Neuronal stem cell (in vitro differentiated cells): ENCODE results near the gene GOT1.

ENCODE experiments used
- DNase-seq: peaks from one replicate; pipeline ENCODE4 v3.0.0-alpha.2; 2013; ENCODE audit warnings: low spot score
- H2AFZ ChIP-seq: one replicate; pipeline ENCODE4 v1.6.1; 2013; ENCODE audit warnings: mild to moderate bottlenecking, low read length, inconsistent platforms
- H2AK5ac ChIP-seq: 2 replicates; pipeline ENCODE4 v1.6.1; 2013; ENCODE audit warnings: low read depth, mild to moderate bottlenecking, inconsistent platforms, low read length, moderate library complexity, mixed read lengths
- H2BK120ac ChIP-seq: 2 replicates; pipeline ENCODE4 v1.6.1; 2013; ENCODE audit warnings: low read depth, mild to moderate bottlenecking, inconsistent platforms, low read length, moderate library complexity, mixed read lengths
- H2BK12ac ChIP-seq: one replicate; pipeline ENCODE4 v1.6.1; 2013; ENCODE audit warnings: low read length, inconsistent platforms
- H2BK15ac ChIP-seq: 2 replicates; pipeline ENCODE4 v1.6.1; 2013; ENCODE audit warnings: mild to moderate bottlenecking, low read length, inconsistent platforms, mixed read lengths
- H2BK5ac ChIP-seq: one replicate; pipeline ENCODE4 v1.6.1; 2013; ENCODE audit warnings: inconsistent platforms, mild to moderate bottlenecking, low read length, moderate library complexity
- H3K14ac ChIP-seq: one replicate; pipeline ENCODE4 v1.6.1; 2013; ENCODE audit warnings: low read length, inconsistent platforms
- H3K18ac ChIP-seq: 2 replicates; pipeline ENCODE4 v1.6.1; 2013; ENCODE audit warnings: low read length, inconsistent platforms
- H3K23ac ChIP-seq: 2 replicates; pipeline ENCODE4 v1.6.1; 2013; ENCODE audit warnings: low read depth, mild to moderate bottlenecking, mixed read lengths, low read length, inconsistent platforms; ENCODE audit not compliant: poor library complexity
- H3K27ac ChIP-seq: replicated peaks from 3 replicates; pipeline ENCODE4 v1.5.1; 2013; ENCODE audit warnings: low read length, inconsistent platforms
- H3K27me3 ChIP-seq, 3 experiments: 2 replicates each; pipeline ENCODE4 v1.6.1; 2013; ENCODE audit warnings: low read length in 3 of 3, mild to moderate bottlenecking in 2 of 3, inconsistent platforms in 1 of 3, low read depth in 1 of 3, mixed read lengths in 1 of 3, moderate library complexity in 1 of 3; ENCODE audit not compliant: control insufficient read depth in 3 of 3, insufficient read depth in 3 of 3
- H3K36me3 ChIP-seq, 2 donors: replicated peaks in 1 of 2; 2 replicates each; pipeline ENCODE4 v1.6.1; 2013; ENCODE audit warnings: low read length in 2 of 2; ENCODE audit not compliant: control insufficient read depth in 2 of 2, insufficient read depth in 2 of 2
- H3K4ac ChIP-seq: 2 replicates; pipeline ENCODE4 v1.6.1; 2013; ENCODE audit warnings: inconsistent platforms, mild to moderate bottlenecking, low read length, moderate library complexity
- H3K4me1 ChIP-seq, 2 donors: 1 replicate in 1 of 2; 2 replicates in 1 of 2; pipeline ENCODE4 v1.6.1; 2013; ENCODE audit warnings: low read length in 2 of 2, low read depth in 1 of 2; ENCODE audit not compliant: control insufficient read depth in 2 of 2, insufficient read depth in 1 of 2
- H3K4me2 ChIP-seq: one replicate; pipeline ENCODE4 v1.6.1; 2013; ENCODE audit warnings: mild to moderate bottlenecking, low read length, inconsistent platforms; ENCODE audit not compliant: insufficient read depth, poor library complexity, severe bottlenecking
- H3K4me3 ChIP-seq, 2 donors: 2 replicates each; pipeline ENCODE4 v1.5.1; 2013; ENCODE audit warnings: low read length in 2 of 2, mild to moderate bottlenecking in 2 of 2, inconsistent platforms in 1 of 2, moderate library complexity in 1 of 2
- H3K79me1 ChIP-seq: one replicate; pipeline ENCODE4 v1.6.1; 2013; ENCODE audit warnings: low read depth, mild to moderate bottlenecking, inconsistent platforms, low read length, moderate library complexity
- H3K9ac ChIP-seq: one replicate; pipeline ENCODE4 v1.6.1; 2013; ENCODE audit warnings: mild to moderate bottlenecking, low read depth, low read length, inconsistent platforms; ENCODE audit not compliant: poor library complexity
- H3K9me3 ChIP-seq, 2 donors: replicated peaks in 1 of 2; 2 replicates each; pipeline versions ENCODE3 to v1.6.1; 2013; ENCODE audit warnings: low read length in 2 of 2, mild to moderate bottlenecking in 2 of 2, inconsistent platforms in 1 of 2, low read depth in 1 of 2, mixed read lengths in 1 of 2, moderate library complexity in 1 of 2; ENCODE audit not compliant: control insufficient read depth in 2 of 2, insufficient read depth in 1 of 2
- H4K8ac ChIP-seq: one replicate; pipeline ENCODE4 v1.6.1; 2013; ENCODE audit warnings: low read depth, mild to moderate bottlenecking, inconsistent platforms, low read length, moderate library complexity
- H4K91ac ChIP-seq: one replicate; pipeline ENCODE4 v1.6.1; 2013; ENCODE audit warnings: low read length, low read depth, mild to moderate bottlenecking, inconsistent platforms; ENCODE audit not compliant: poor library complexity
- WGBS, 2 donors: extraction: QIAGEN DNeasy Blood & Tissue Kit; methylation state at CpG; one replicate each; pipeline ENCODE4 v1.1.7; 2013; ENCODE audit warnings: missing lambda C conversion rate in 2 of 2, mixed read lengths in 1 of 2; ENCODE audit not compliant: insufficient read length in 2 of 2, insufficient replicate concordance in 1 of 2; ENCODE audit errors: extremely low coverage in 2 of 2; 5-methylcytosine and 5-hydroxymethylcytosine counted together

GOT1 gene

DNA sequence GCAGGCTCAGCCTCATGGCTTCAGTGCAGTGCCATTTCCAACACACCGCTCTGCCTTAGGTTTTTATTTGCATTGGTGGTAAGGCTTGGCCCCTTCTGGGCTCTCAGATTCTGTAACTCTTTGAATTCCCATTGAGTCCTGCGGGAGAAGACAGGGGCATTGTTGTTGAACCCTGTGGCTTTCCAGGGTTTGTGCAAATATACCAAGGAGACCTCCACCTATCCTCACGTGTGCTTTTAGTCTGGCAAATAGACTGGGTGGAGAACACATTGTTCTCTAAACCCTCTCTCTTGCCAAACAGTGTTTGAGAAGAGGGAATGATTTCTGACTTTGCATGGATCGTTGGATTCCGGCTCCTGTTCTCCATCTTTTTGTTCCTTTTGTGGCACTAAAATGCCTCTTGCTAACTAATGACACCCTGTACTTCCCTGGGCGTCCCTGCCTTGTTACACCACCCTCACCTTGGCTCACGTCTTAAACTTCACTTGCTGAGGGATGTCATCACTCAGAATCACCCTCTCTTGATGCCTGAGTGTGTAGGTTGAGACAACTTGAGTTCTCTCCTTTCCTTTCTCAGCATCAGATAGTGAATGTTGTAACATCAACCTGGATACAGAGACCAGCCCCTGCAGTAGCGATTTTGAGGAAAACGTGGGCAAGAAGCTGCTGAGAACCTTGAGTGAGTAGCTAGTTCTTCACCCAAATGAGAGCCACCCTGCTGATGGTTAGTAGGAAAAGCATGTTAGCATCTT is 40.5 kb downstream of the GOT1 start:
- Histone ChIP-seq H4K8ac (no peak overlapping the region), H3K23ac (no peak overlapping the region), H3K14ac (no peak overlapping the region), H2AK5ac (no peak overlapping the region), H3K4me2 (no peak overlapping the region), H3K36me3 (no peaks in the 10 kb centered on the region), H3K4ac (no peak overlapping the region), H3K18ac (no peak overlapping the region), H3K9ac (no peak overlapping the region), H2BK120ac (no peak overlapping the region), H3K9me3 (no peaks in the 10 kb centered on the region), H3K4me1 (no peaks in the 10 kb centered on the region), H3K27ac (no peak overlapping the region), H2BK15ac (no peak overlapping the region), H2AFZ (no peak overlapping the region), H2BK5ac (no peak overlapping the region), H4K91ac (no peak overlapping the region), H3K79me1 (no peaks in the 10 kb centered on the region), H2BK12ac (no peak overlapping the region), H3K27me3 (peaks cover 0 to 44% (median 0%) of the 10 kb centered on the region in 3 experiments), H3K4me3 (no peak overlapping the region)
- no CpG with 5 or more reads among the region's 9 CpGs for WGBS, 2 donors
- no peak for DNase-seq

DNA sequence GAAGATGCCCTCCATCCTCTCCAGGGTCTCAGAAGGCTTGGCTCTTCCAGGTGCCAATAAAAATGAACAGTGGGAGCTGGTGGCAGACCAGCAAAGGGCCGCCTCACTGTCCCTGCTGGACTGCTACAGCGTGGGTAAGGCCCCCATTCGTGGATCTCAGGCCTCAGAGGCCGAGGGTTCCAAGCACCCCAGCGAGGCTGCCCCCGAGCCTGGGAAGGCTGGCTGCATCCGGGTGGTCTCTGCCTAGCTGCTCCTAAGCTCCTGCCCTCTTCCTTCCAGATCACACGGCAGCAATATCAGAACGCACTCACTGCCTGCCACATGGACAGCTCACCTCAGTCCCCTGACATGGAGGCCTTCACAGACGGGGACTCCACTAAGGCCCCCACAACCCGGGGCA is 42.9 kb downstream of the GOT1 start:
- H4K91ac ChIP-seq, result no peak overlapping the region
- H2BK120ac ChIP-seq, result no peak overlapping the region
- no peaks in the 10 kb centered on the region for H3K9me3 ChIP-seq
- H3K9ac ChIP-seq, result no peak overlapping the region
- no peak overlapping the region for H2AK5ac ChIP-seq
- no peak overlapping the region for H3K4me3 ChIP-seq
- no peak overlapping the region for H3K27ac ChIP-seq
- peaks cover 0 to 51% (median 0%) of the 10 kb centered on the region in 3 experiments for H3K27me3 ChIP-seq
- no peaks in the 10 kb centered on the region for H3K79me1 ChIP-seq
- no peak overlapping the region for H3K4ac ChIP-seq
- H2AFZ ChIP-seq, result no peak overlapping the region
- no peak overlapping the region for H3K4me2 ChIP-seq
- H3K4me1 ChIP-seq, result no peaks in the 10 kb centered on the region
- H2BK5ac ChIP-seq, result no peak overlapping the region
- no CpG with 5 or more reads among the region's 11 CpGs for WGBS, 2 donors
- no peak overlapping the region for H3K14ac ChIP-seq
- peak overlapping the region; percentile 10 for H3K23ac ChIP-seq
- no peak overlapping the region for H2BK15ac ChIP-seq
- no peak overlapping the region for H4K8ac ChIP-seq
- no peak overlapping the region for H3K18ac ChIP-seq
- no peaks in the 10 kb centered on the region for H3K36me3 ChIP-seq
- DNase-seq, result no peak
- H2BK12ac ChIP-seq, result no peak overlapping the region

GRCh38 chr10:99387071-99387470 is 43.4 kb downstream of the GOT1 start:
- H3K79me1 ChIP-seq, result no peaks in the 10 kb centered on the region
- DNase-seq, result no peak
- no peak overlapping the region for H3K4me2 ChIP-seq
- H3K4me3 ChIP-seq, result no peak overlapping the region
- H2BK12ac ChIP-seq, result no peak overlapping the region
- H2AFZ ChIP-seq, result no peak overlapping the region
- H4K91ac ChIP-seq, result no peak overlapping the region
- no CpG with 5 or more reads among the region's 4 CpGs for WGBS, 2 donors
- H3K4me1 ChIP-seq, result no peaks in the 10 kb centered on the region
- H3K27ac ChIP-seq, result no peak overlapping the region
- H2BK15ac ChIP-seq, result no peak overlapping the region
- H2BK5ac ChIP-seq, result no peak overlapping the region
- H3K27me3 ChIP-seq, result peaks cover 0 to 51% (median 0%) of the 10 kb centered on the region in 3 experiments
- H3K14ac ChIP-seq, result no peak overlapping the region
- no peak overlapping the region for H4K8ac ChIP-seq
- no peaks in the 10 kb centered on the region for H3K36me3 ChIP-seq
- H2BK120ac ChIP-seq, result no peak overlapping the region
- no peak overlapping the region for H3K4ac ChIP-seq
- no peak overlapping the region for H2AK5ac ChIP-seq
- H3K9ac ChIP-seq, result no peak overlapping the region
- H3K23ac ChIP-seq, result no peak overlapping the region
- no peaks in the 10 kb centered on the region for H3K9me3 ChIP-seq
- no peak overlapping the region for H3K18ac ChIP-seq

- Histone ChIP-seq H3K23ac (no peak overlapping the region), H3K4me3 (no peak overlapping the region), H3K4me2 (no peak overlapping the region), H2BK12ac (no peak overlapping the region), H3K14ac (no peak overlapping the region), H3K79me1 (no peaks in the 10 kb centered on the region), H3K9ac (no peak overlapping the region), H3K27me3 (peaks cover 0 to 40% (median 0%) of the 10 kb centered on the region in 3 experiments), H4K91ac (no peak overlapping the region), H3K4ac (no peak overlapping the region), H4K8ac (no peak overlapping the region), H3K9me3 (no peaks in the 10 kb centered on the region), H3K18ac (no peak overlapping the region), H3K36me3 (no peaks in the 10 kb centered on the region), H2AFZ (no peak overlapping the region), H3K4me1 (no peaks in the 10 kb centered on the region), H2BK120ac (no peak overlapping the region), H3K27ac (no peak overlapping the region), H2BK15ac (no peak overlapping the region), H2AK5ac (no peak overlapping the region), H2BK5ac (no peak overlapping the region)
- no CpG with 5 or more reads among the region's 1 CpG for WGBS, 2 donors
- DNase-seq, result no peak
These were observed 48.2 kb downstream of the GOT1 start for GRCh38 chr10:99382176-99382575.
